Measurements from ENCODE around the gene CRACDL.

CRACDL gene

GRCh38 chr2:98778741-98779483 lies 157.1 kb downstream of the CRACDL start:
- no peak overlapping the region for H3K4me2 ChIP-seq (ENCODE audit: low read length)
- H3K4me1 ChIP-seq (ENCODE audit: control insufficient read depth, low read length) = no peaks in the 10 kb centered on the region
- H3F3A ChIP-seq (ENCODE audit: control insufficient read depth, insufficient read depth) = no peaks in the 10 kb centered on the region
- no peak for TF ChIP-seq CTCF (IDR thresholded peaks at IDR 0.05; ENCODE audit: low read depth, low read length, poor library complexity, severe bottlenecking)
- no peak for TF ChIP-seq EZH2phosphoT487 (IDR thresholded peaks at IDR 0.05; ENCODE audit: borderline replicate concordance, low read length)
- no peaks in the 10 kb centered on the region for H3K9me2 ChIP-seq (replicated peaks; ENCODE audit: control insufficient read depth, low read length)
- H3K27me3 ChIP-seq (ENCODE audit: control insufficient read depth, low read length) = no peaks in the 10 kb centered on the region
- H3K27ac ChIP-seq (ENCODE audit: low read depth, low read length) = no peak overlapping the region
- no peak overlapping the region for H3K4me3 ChIP-seq (ENCODE audit: low read length)
- H3K79me2 ChIP-seq (ENCODE audit: control insufficient read depth, low read length) = no peaks in the 10 kb centered on the region
- no peaks in the 10 kb centered on the region for H4K20me1 ChIP-seq (ENCODE audit: control insufficient read depth, insufficient read depth, low read depth, low read length)
- H3K36me3 ChIP-seq (ENCODE audit: control insufficient read depth, low read length) = no peaks in the 10 kb centered on the region
- no peaks in the 10 kb centered on the region for H3K9me3 ChIP-seq (ENCODE audit: control insufficient read depth, insufficient read depth, low read length)

GRCh38 chr2:98778151-98778550 lies 157.9 kb downstream of the CRACDL start:
- H3K36me3 ChIP-seq (ENCODE audit: control insufficient read depth, low read length) = no peaks in the 10 kb centered on the region
- H3K9me2 ChIP-seq (replicated peaks; ENCODE audit: control insufficient read depth, low read length) = no peaks in the 10 kb centered on the region
- H3K27me3 ChIP-seq (ENCODE audit: control insufficient read depth, low read length) = no peaks in the 10 kb centered on the region
- no peak overlapping the region for H3K4me2 ChIP-seq (ENCODE audit: low read length)
- no peak overlapping the region for H3K4me3 ChIP-seq (ENCODE audit: low read length)
- H3K9me3 ChIP-seq (ENCODE audit: control insufficient read depth, insufficient read depth, low read length) = no peaks in the 10 kb centered on the region
- no peaks in the 10 kb centered on the region for H3F3A ChIP-seq (ENCODE audit: control insufficient read depth, insufficient read depth)
- no peaks in the 10 kb centered on the region for H3K79me2 ChIP-seq (ENCODE audit: control insufficient read depth, low read length)
- H4K20me1 ChIP-seq (ENCODE audit: control insufficient read depth, insufficient read depth, low read depth, low read length) = no peaks in the 10 kb centered on the region
- H3K27ac ChIP-seq (ENCODE audit: low read depth, low read length) = no peak overlapping the region
- TF ChIP-seq CTCF (IDR thresholded peaks at IDR 0.05; ENCODE audit: low read depth, low read length, poor library complexity, severe bottlenecking) (no peak), EZH2phosphoT487 (IDR thresholded peaks at IDR 0.05; ENCODE audit: borderline replicate concordance, low read length) (no peak)
- H3K4me1 ChIP-seq (ENCODE audit: control insufficient read depth, low read length) = no peaks in the 10 kb centered on the region

- Histone ChIP-seq H3K27me3 (ENCODE audit: control insufficient read depth, low read length) (no peaks in the 10 kb centered on the region), H3K4me2 (ENCODE audit: low read length) (no peak overlapping the region), H3K36me3 (ENCODE audit: control insufficient read depth, low read length) (no peaks in the 10 kb centered on the region), H3K4me1 (ENCODE audit: control insufficient read depth, low read length) (no peaks in the 10 kb centered on the region), H3K27ac (ENCODE audit: low read depth, low read length) (no peak overlapping the region), H3K9me2 (replicated peaks; ENCODE audit: control insufficient read depth, low read length) (no peaks in the 10 kb centered on the region), H3K4me3 (ENCODE audit: low read length) (no peak overlapping the region), H4K20me1 (ENCODE audit: control insufficient read depth, insufficient read depth, low read depth, low read length) (no peaks in the 10 kb centered on the region), H3K79me2 (ENCODE audit: control insufficient read depth, low read length) (no peaks in the 10 kb centered on the region), H3F3A (ENCODE audit: control insufficient read depth, insufficient read depth) (no peaks in the 10 kb centered on the region), H3K9me3 (ENCODE audit: control insufficient read depth, insufficient read depth, low read length) (no peaks in the 10 kb centered on the region)
- TF ChIP-seq CTCF (IDR thresholded peaks at IDR 0.05; ENCODE audit: low read depth, low read length, poor library complexity, severe bottlenecking) (no peak), EZH2phosphoT487 (IDR thresholded peaks at IDR 0.05; ENCODE audit: borderline replicate concordance, low read length) (no peak)
Measured at GRCh38 chr2:98777710-98778109, 158.3 kb downstream of the CRACDL start.

All from DOHH2 (cell line).